H1 (cell line): ENCODE measurements around the gene LTC4S. TPM values are rescaled to one million over a fixed set of nuclear protein-coding genes. Genes with fewer than 3 reads are reported as not detected.

Experiments used
- CTCF ChIA-PET: fragments of 300-600 bp; sonication (Branson Sonifier 250); formaldehyde crosslinking; loops from one replicate; lab custom pipeline; 2021; ENCODE audit not compliant: partially characterized antibody; lab: Charles Lee
- POLR2A ChIA-PET: fragments of 300-600 bp; sonication (Branson Sonifier 250); formaldehyde crosslinking; loops from one replicate; lab custom pipeline; 2021; ENCODE audit warnings: inconsistent platforms; ENCODE audit not compliant: partially characterized antibody; lab: Charles Lee
- DNase-seq, 2 experiments: peaks; one replicate each; pipeline versions ENCODE4 v3.0.0 to v3.0.0-alpha.2; 2010 to 2022; ENCODE audit warnings: low spot score in 2 of 2, low read depth in 1 of 2, mixed read lengths in 1 of 2
- FAIRE-seq: peaks from 2 replicates; lab custom pipeline; 2011; peaks lifted over from hg19 to GRCh38; lab: Jason Lieb, UNC
- H2AFZ ChIP-seq: 2 replicates; pipeline ENCODE4 v1.8.1; 2012; ENCODE audit warnings: low read length, inconsistent platforms
- H2AK5ac ChIP-seq: 2 replicates; pipeline ENCODE4 v1.6.1; 2013; ENCODE audit warnings: low read depth, low read length
- H2BK120ac ChIP-seq: replicated peaks from 2 replicates; pipeline ENCODE3; 2013; ENCODE audit warnings: low read depth, low read length, inconsistent platforms
- H2BK12ac ChIP-seq: 2 replicates; pipeline ENCODE4 v1.6.1; 2013; ENCODE audit warnings: low read depth, low read length
- H2BK15ac ChIP-seq: 2 replicates; pipeline ENCODE4 v1.6.1; 2013; ENCODE audit warnings: low read length
- H2BK20ac ChIP-seq: 2 replicates; pipeline ENCODE4 v1.6.1; 2013; ENCODE audit warnings: low read length
- H2BK5ac ChIP-seq: 2 replicates; pipeline ENCODE4 v1.6.1; 2013; ENCODE audit warnings: low read depth, low read length
- H3K14ac ChIP-seq: 2 replicates; pipeline ENCODE4 v1.6.1; 2013; ENCODE audit warnings: inconsistent platforms; ENCODE audit not compliant: insufficient read length
- H3K18ac ChIP-seq: 2 replicates; pipeline ENCODE4 v1.6.1; 2013; ENCODE audit warnings: low read length; ENCODE audit errors: extremely low read depth
- H3K23ac ChIP-seq: 2 replicates; pipeline ENCODE4 v1.6.1; 2013; ENCODE audit warnings: inconsistent platforms; ENCODE audit not compliant: insufficient read length
- H3K23me2 ChIP-seq: 2 replicates; pipeline ENCODE4 v1.6.1; 2013; ENCODE audit warnings: low read depth, low read length
- H3K27ac ChIP-seq: 2 replicates; pipeline ENCODE4 v1.6.1; 2011; ENCODE audit warnings: low read depth, low read length, inconsistent platforms
- H3K27me3 ChIP-seq, 4 experiments: replicated peaks in 1 of 4; 1 replicate in 1 of 4; 2 replicates in 3 of 4; pipeline versions ENCODE4 v1.6.1 to v1.8.1; 2011 to 2013; ENCODE audit warnings: low read length in 3 of 4, mild to moderate bottlenecking in 3 of 4, inconsistent platforms in 2 of 4, mixed read lengths in 2 of 4, moderate library complexity in 1 of 4; ENCODE audit not compliant: control insufficient read depth in 3 of 4, insufficient read depth in 3 of 4; ENCODE audit errors: extremely low read depth in 1 of 4
- H3K36me3 ChIP-seq, 4 experiments: 2 replicates each; pipeline versions ENCODE4 v1.6.1 to v1.8.1; 2011 to 2013; ENCODE audit warnings: mild to moderate bottlenecking in 4 of 4, low read length in 3 of 4, moderate library complexity in 2 of 4, control low read depth in 1 of 4, inconsistent platforms in 1 of 4; ENCODE audit not compliant: insufficient read depth in 4 of 4, control insufficient read depth in 2 of 4
- H3K4ac ChIP-seq: replicated peaks from 2 replicates; pipeline ENCODE3; 2013; ENCODE audit warnings: low read length, low read depth, mixed read lengths, inconsistent platforms; ENCODE audit not compliant: insufficient read length
- H3K4me1 ChIP-seq, 4 experiments: replicated peaks in 1 of 4; 1 replicate in 1 of 4; 2 replicates in 3 of 4; pipeline versions ENCODE4 v1.6.1 to v1.8.1; 2011 to 2013; ENCODE audit warnings: low read length in 3 of 4, inconsistent platforms in 2 of 4, mixed read lengths in 1 of 4; ENCODE audit not compliant: insufficient read depth in 4 of 4, control insufficient read depth in 3 of 4
- H3K4me2 ChIP-seq, 2 experiments: 2 replicates each; pipeline versions ENCODE4 v1.6.1 to v1.8.1; 2011 to 2013; ENCODE audit warnings: low read depth in 2 of 2, low read length in 2 of 2, control low read depth in 1 of 2, inconsistent platforms in 1 of 2, mild to moderate bottlenecking in 1 of 2; ENCODE audit not compliant: insufficient read depth in 1 of 2
- H3K4me3 ChIP-seq, 4 experiments: fragments of 200-600, 300-600 bp in 1 of 4; sonication (generic), shearing (Covaris generic), sonication (Bioruptor Twin) in 1 of 4; 2 replicates each; pipeline versions ENCODE4 v1.5.1 to v1.8.1; 2011 to 2016; ENCODE audit warnings: low read length in 4 of 4, low read depth in 3 of 4, control low read depth in 2 of 4, inconsistent platforms in 2 of 4, mild to moderate bottlenecking in 2 of 4, mixed read lengths in 1 of 4, moderate library complexity in 1 of 4; ENCODE audit not compliant: insufficient read depth in 2 of 4; ENCODE audit errors: extremely low read depth in 1 of 4
- H3K56ac ChIP-seq: replicated peaks from 2 replicates; pipeline ENCODE3; 2013; ENCODE audit warnings: low read depth, mild to moderate bottlenecking, mixed read lengths, low read length, inconsistent platforms; ENCODE audit not compliant: insufficient read length
- H3K79me1 ChIP-seq: 2 replicates; pipeline ENCODE4 v1.6.1; 2013; ENCODE audit warnings: low read depth, low read length, control low read depth
- H3K79me2 ChIP-seq, 2 experiments: 2 replicates each; pipeline versions ENCODE4 v1.6.1 to v1.8.1; 2012 to 2013; ENCODE audit warnings: low read length in 2 of 2, mild to moderate bottlenecking in 2 of 2, inconsistent platforms in 1 of 2; ENCODE audit not compliant: insufficient read depth in 2 of 2, control insufficient read depth in 1 of 2
- H3K9ac ChIP-seq, 4 experiments: replicated peaks in 1 of 4; 1 replicate in 1 of 4; 2 replicates in 3 of 4; pipeline versions ENCODE4 v1.6.1 to v1.8.1; 2011 to 2013; ENCODE audit warnings: low read depth in 3 of 4, low read length in 3 of 4, control low read depth in 2 of 4, mild to moderate bottlenecking in 2 of 4, moderate library complexity in 2 of 4, inconsistent platforms in 1 of 4; ENCODE audit errors: extremely low read depth in 1 of 4
- H3K9me3 ChIP-seq, 2 experiments: 2 replicates each; pipeline versions ENCODE4 v1.6.1 to v1.8.1; 2012 to 2013; ENCODE audit warnings: mild to moderate bottlenecking in 2 of 2, moderate library complexity in 2 of 2, control low read depth in 1 of 2, inconsistent platforms in 1 of 2, low read depth in 1 of 2, low read length in 1 of 2, mixed read lengths in 1 of 2; ENCODE audit not compliant: insufficient read depth in 2 of 2
- H4K20me1 ChIP-seq, 2 experiments: replicated peaks in 1 of 2; 2 replicates each; pipeline versions ENCODE3 to v1.8.1; 2011 to 2013; ENCODE audit warnings: inconsistent platforms in 2 of 2, low read length in 2 of 2, mild to moderate bottlenecking in 1 of 2; ENCODE audit not compliant: insufficient read depth in 2 of 2, control insufficient read depth in 1 of 2
- H4K5ac ChIP-seq: 2 replicates; pipeline ENCODE4 v1.6.1; 2013; ENCODE audit warnings: low read length, low read depth, mixed read lengths, inconsistent platforms; ENCODE audit not compliant: insufficient read length
- H4K8ac ChIP-seq: 2 replicates; pipeline ENCODE4 v1.8.0; 2013; ENCODE audit warnings: mild to moderate bottlenecking, moderate library complexity, low read length, inconsistent platforms; ENCODE audit not compliant: insufficient read depth; ENCODE audit errors: extremely low read depth
- H4K91ac ChIP-seq: replicated peaks from 2 replicates; pipeline ENCODE3; 2013; ENCODE audit warnings: low read length, mixed read lengths, inconsistent platforms; ENCODE audit not compliant: insufficient read length
- CBX5 ChIP-seq: fragments of 300-800, 300-1000 bp; sonication (generic); IDR thresholded peaks from 2 replicates; pipeline ENCODE4 v1.7.1; 2016; ENCODE audit warnings: antibody characterized with exemption, low read length, low read depth
- ZNF274 ChIP-seq: IDR thresholded peaks from 2 replicates; pipeline ENCODE4 v1.7.0; 2012; ENCODE audit warnings: low read length, borderline replicate concordance; ENCODE audit errors: extremely low read depth
- WGBS, 2 experiments: shearing (Covaris generic) in 1 of 2; methylation state at CpG; one replicate each; pipeline versions ENCODE4 v1.1.6 to v1.1.7; 2013 to 2015; ENCODE audit warnings: low lambda C conversion rate in 2 of 2, mixed read lengths in 2 of 2, inconsistent platforms in 1 of 2, low coverage in 1 of 2, missing lambda C conversion rate in 1 of 2; ENCODE audit not compliant: insufficient replicate concordance in 2 of 2, insufficient coverage in 1 of 2, insufficient read length in 1 of 2; ENCODE audit errors: extremely low coverage in 1 of 2, missing lambda C conversion rate in 1 of 2; 5-methylcytosine and 5-hydroxymethylcytosine counted together
- polyA plus RNA-seq, 7 experiments: library from polyadenylated mRNA; depleted of rRNA in 3 of 7; stranded (reverse) in 5 of 7; unstranded in 2 of 7; fragments of >200 nt in 5 of 7; fragments of 200-250 nt in 2 of 7; gene quantifications; 1 replicate in 5 of 7; 2 replicates in 1 of 7; 4 replicates in 1 of 7; pipeline versions ENCODE4 v1.2.1 to v1.2.3, GENCODE V29; 2011 to 2013; ENCODE audit warnings: missing spikeins in 2 of 7, mixed read lengths in 2 of 7
- total RNA-seq: library from RNA; stranded (reverse); fragmentation: NEBNext Ultra II Directional; extraction: Animal tissue kit (Norgen Biotek cat#: 25700); gene quantifications from 2 replicates; pipeline ENCODE4 v1.2.1, GENCODE V29; 2021

LTC4S gene
- total and polyA plus RNA-seq, 2 of the 8 experiments (the other 6 are each of a cell fraction or from before 2014, with no cell fraction given), result 2.2 to 3.7 TPM

DNA sequence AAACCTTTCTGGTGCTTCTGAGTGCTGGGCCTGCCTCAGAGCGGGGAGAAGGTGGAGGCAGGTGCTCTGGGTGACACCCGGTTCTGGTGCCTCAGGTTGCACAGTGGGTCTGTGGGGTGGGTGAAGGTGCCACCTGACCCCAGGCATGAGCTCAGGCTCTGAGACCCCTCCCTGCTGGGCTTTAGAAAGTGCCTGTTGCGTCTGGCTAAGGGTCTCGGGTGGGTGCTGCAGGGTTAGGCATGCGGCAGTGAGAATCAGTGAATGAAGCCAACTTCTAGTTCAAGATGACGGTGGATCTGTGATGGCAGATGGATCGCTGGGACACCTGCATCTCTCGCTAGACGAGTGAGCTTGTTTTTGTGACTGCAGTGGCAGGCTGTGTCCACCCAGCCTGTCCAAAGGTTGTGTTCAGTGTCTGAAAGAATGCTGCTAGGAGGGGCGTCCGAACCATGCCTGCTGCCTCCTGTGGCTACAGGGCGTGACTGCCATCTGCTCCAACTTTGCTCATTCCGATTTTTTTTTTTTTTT lies 31.9 kb downstream of the LTC4S start:
- ChIA-PET POLR2A (interaction anchor here (0.9 to 3.1 kb wide), 4 partner anchors 8 to 201 kb away, joined by 4 to 9 read pairs (median 4); no protein-coding TSS in a partner anchor), CTCF (interaction anchor here (0.7 to 1.6 kb wide), 5 partner anchors 12 to 503 kb away, joined by 3 to 5 read pairs (median 3); no protein-coding TSS in a partner anchor)
- Histone ChIP-seq H3K23ac (no peak overlapping the region), H3K27me3 (no peaks in the 10 kb centered on the region), H4K8ac (no peak overlapping the region; the same call in 1 of the 2 replicates), H3K18ac (no peak overlapping the region), H3K9me3 (no peaks in the 10 kb centered on the region), H2BK15ac (no peak overlapping the region), H3K56ac (no peak overlapping the region), H3K4me1 (peaks cover 6 to 13% (median 11%) of the 10 kb centered on the region in 4 experiments; a peak in 6 of 7 replicates), H3K9ac (no peak overlapping the region), H3K14ac (no peak overlapping the region), H3K23me2 (peaks cover 2% of the 10 kb centered on the region; the same call in 1 of the 2 replicates), H3K4ac (no peak overlapping the region), H3K4me3 (no peak overlapping the region), H3K79me2 (peaks cover 4 to 28% of the 10 kb centered on the region in 2 experiments; a peak in 2 of 4 replicates), H4K20me1 (peaks cover 8 to 25% of the 10 kb centered on the region in 2 experiments), H2BK5ac (no peak overlapping the region), H3K36me3 (peaks cover 11 to 59% (median 43%) of the 10 kb centered on the region in 4 experiments), H2AFZ (no peak overlapping the region), H2BK12ac (no peak overlapping the region), H2AK5ac (no peak overlapping the region), H2BK120ac (no peak overlapping the region), H3K27ac (no peak overlapping the region), H4K91ac (no peak overlapping the region), H3K4me2 (no peak overlapping the region), H2BK20ac (no peak overlapping the region), H3K79me1 (peaks cover 8% of the 10 kb centered on the region), H4K5ac (no peak overlapping the region)
- no peak for FAIRE-seq
- DNase-seq, result no peak
- 90% methylated on average over 13 of the region's 13 CpGs; no CpG with 5 or more reads in 1 of the 2 experiments for WGBS, 2 experiments
- TF ChIP-seq ZNF274 (no peak), CBX5 (no peak)
